Endothelial cell of umbilical vein (primary cell): ENCODE measurements around the gene HOPX.

Experiments used
- CTCF ChIP-seq, 2 donors: IDR thresholded peaks; 1 replicate in 1 of 2; 2 replicates in 1 of 2; pipeline ENCODE4 v1.5.1; 2011; ENCODE audit warnings: low read length in 2 of 2, mild to moderate bottlenecking in 2 of 2, moderate library complexity in 2 of 2, control low read depth in 1 of 2, inconsistent platforms in 1 of 2, low read depth in 1 of 2; ENCODE audit not compliant: insufficient read depth in 1 of 2; ENCODE audit errors: extremely low read depth in 1 of 2
- EZH2 ChIP-seq: IDR thresholded peaks from 2 replicates; pipeline ENCODE4 v1.6.1; 2012; ENCODE audit warnings: borderline replicate concordance, low read depth, mild to moderate bottlenecking, moderate library complexity, low read length, inconsistent platforms; ENCODE audit not compliant: severe bottlenecking
- FOS ChIP-seq: IDR thresholded peaks from 2 replicates; pipeline ENCODE4 v1.6.1; 2011; ENCODE audit warnings: mild to moderate bottlenecking, low read length, moderate library complexity, borderline replicate concordance; ENCODE audit not compliant: insufficient read depth
- GATA2 ChIP-seq: IDR thresholded peaks from 2 replicates; pipeline ENCODE4 v1.7.0; 2011; ENCODE audit warnings: low read depth, mild to moderate bottlenecking, moderate library complexity, mixed read lengths, low read length; ENCODE audit not compliant: insufficient read length, insufficient read depth
- JUN ChIP-seq: IDR thresholded peaks from 2 replicates; pipeline ENCODE4 v1.6.1; 2011; ENCODE audit warnings: borderline replicate concordance, low read depth; ENCODE audit not compliant: insufficient read length, insufficient read depth
- MAX ChIP-seq: IDR thresholded peaks from 2 replicates; pipeline ENCODE4 v1.6.1; 2011; ENCODE audit not compliant: insufficient read depth, insufficient read length
- MYC ChIP-seq: IDR thresholded peaks from one replicate; pipeline ENCODE4 v1.6.1; 2011; ENCODE audit warnings: mild to moderate bottlenecking, low read depth, low read length
- POLR2A ChIP-seq: IDR thresholded peaks from 2 replicates; pipeline ENCODE4 v1.6.1; 2012; ENCODE audit warnings: low read depth, mild to moderate bottlenecking, control low read depth, low read length
- POLR2AphosphoS5 ChIP-seq: IDR thresholded peaks from 2 replicates; pipeline ENCODE4 v1.6.1; 2012; ENCODE audit warnings: low read depth, mild to moderate bottlenecking, control low read depth, low read length, moderate library complexity; ENCODE audit not compliant: insufficient read depth

- TF ChIP-seq CTCF (IDR thresholded peaks at IDR 0.05; ENCODE audit: extremely low read depth in 1 of 2, insufficient read depth in 1 of 2, low read depth in 1 of 2, low read length in 2 of 2): no peak
- TF ChIP-seq MAX: no peak
- TF ChIP-seq POLR2A: no peak
- TF ChIP-seq EZH2: no peak
- TF ChIP-seq JUN: no peak
- no peak for TF ChIP-seq POLR2AphosphoS5
- TF ChIP-seq GATA2: no peak
- TF ChIP-seq MYC: no peak
- TF ChIP-seq FOS: no peak
These were observed 11.5 kb upstream of the HOPX start for GRCh38 chr4:56692576-56692975.
